Large intestine (tissue), 3 donors: Measurements from ENCODE around the gene ANKRD11. TPM values are rescaled to one million over a fixed set of nuclear protein-coding genes. Genes with fewer than 3 reads are reported as not detected.
"Not testable (repeated sequence)": the region's sequence is repeated elsewhere in the genome, so short reads cannot be mapped to it uniquely, and the experiment has no call there.

Experiments used
- DNase-seq, 2 donors: peaks; one replicate each; pipeline versions ENCODE4 v3.0.0 to v3.0.0-alpha.2; 2013
- H3K27ac ChIP-seq: one replicate; pipeline ENCODE4 v1.5.1; 2013; ENCODE audit warnings: low read length
- H3K27me3 ChIP-seq: 2 replicates; pipeline ENCODE4 v1.6.1; 2013; ENCODE audit warnings: low read length; ENCODE audit not compliant: control insufficient read depth, insufficient read depth
- H3K36me3 ChIP-seq: 2 replicates; pipeline ENCODE4 v1.6.1; 2013; ENCODE audit warnings: low read length; ENCODE audit not compliant: control insufficient read depth, insufficient read depth
- H3K4me1 ChIP-seq: one replicate; pipeline ENCODE4 v1.6.1; 2013; ENCODE audit warnings: low read length; ENCODE audit not compliant: control insufficient read depth, insufficient read depth
- H3K4me3 ChIP-seq: one replicate; pipeline ENCODE4 v1.5.1; 2013; ENCODE audit warnings: low read length
- H3K9me3 ChIP-seq: one replicate; pipeline ENCODE4 v1.6.1; 2013; ENCODE audit warnings: mild to moderate bottlenecking, low read depth, low read length, moderate library complexity; ENCODE audit not compliant: control insufficient read depth
- WGBS: methylation state at CpG from one replicate; pipeline ENCODE4 v1.1.5; 2013; ENCODE audit warnings: low lambda C conversion rate; ENCODE audit not compliant: insufficient coverage; 5-methylcytosine and 5-hydroxymethylcytosine counted together
- polyA plus RNA-seq: library from polyadenylated mRNA; unstranded; fragments of 120-200 nt; gene quantifications from one replicate; pipeline ENCODE4 v1.2.1, GENCODE V29; 2013

ANKRD11 gene
- polyA plus RNA-seq, 1 donor, result 83.9 TPM

DNA sequence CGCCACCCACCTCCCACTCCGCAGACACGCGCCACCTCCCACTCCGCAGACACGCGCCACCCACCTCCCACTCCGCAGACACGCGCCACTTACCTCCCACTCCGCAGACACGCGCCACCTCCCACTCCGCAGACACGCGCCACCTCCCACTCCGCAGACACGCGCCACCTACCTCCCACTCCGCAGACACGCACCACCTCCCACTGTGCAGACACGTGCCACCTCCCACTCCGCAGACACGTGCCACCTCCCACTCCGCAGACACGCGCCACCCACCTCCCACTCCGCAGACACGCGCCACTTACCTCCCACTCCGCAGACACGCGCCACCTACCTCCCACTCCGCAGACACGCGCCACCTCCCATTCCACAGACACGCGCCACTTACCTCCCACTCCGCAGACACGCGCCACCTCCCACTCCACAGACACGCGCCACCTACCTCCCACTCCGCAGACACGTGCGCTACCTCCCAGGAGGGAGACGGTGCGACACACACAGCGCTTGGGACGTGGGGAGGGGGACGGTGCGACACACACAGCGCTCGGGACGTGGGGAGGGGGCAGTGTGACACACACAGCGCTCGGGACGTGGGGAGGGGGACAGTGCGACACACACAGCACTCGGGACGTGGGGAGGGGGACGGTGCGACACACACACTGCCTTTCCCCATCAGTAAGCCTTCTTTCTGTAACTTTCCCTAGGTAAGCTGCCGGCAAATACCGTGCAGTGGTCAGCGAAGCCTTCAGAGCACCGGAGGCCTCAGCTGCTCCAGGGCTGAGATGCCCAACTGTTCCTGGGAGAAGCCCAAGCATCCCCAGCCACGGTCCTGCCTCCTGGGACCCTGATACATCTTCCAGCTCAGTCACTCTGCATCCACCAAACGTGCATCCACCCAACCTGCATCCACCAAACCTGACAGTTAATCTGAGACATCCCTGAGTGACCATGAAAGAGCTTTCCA, 183.6 kb downstream of the ANKRD11 start:
- DNase-seq, H3K9me3 ChIP-seq, H3K27me3 ChIP-seq, H3K4me3 ChIP-seq, H3K4me1 ChIP-seq, H3K27ac ChIP-seq: not testable (repeated sequence)
- WGBS, result no CpG with 5 or more reads among the region's 69 CpGs
- H3K36me3 ChIP-seq, result peaks cover 46% of the 10 kb centered on the region

DNA sequence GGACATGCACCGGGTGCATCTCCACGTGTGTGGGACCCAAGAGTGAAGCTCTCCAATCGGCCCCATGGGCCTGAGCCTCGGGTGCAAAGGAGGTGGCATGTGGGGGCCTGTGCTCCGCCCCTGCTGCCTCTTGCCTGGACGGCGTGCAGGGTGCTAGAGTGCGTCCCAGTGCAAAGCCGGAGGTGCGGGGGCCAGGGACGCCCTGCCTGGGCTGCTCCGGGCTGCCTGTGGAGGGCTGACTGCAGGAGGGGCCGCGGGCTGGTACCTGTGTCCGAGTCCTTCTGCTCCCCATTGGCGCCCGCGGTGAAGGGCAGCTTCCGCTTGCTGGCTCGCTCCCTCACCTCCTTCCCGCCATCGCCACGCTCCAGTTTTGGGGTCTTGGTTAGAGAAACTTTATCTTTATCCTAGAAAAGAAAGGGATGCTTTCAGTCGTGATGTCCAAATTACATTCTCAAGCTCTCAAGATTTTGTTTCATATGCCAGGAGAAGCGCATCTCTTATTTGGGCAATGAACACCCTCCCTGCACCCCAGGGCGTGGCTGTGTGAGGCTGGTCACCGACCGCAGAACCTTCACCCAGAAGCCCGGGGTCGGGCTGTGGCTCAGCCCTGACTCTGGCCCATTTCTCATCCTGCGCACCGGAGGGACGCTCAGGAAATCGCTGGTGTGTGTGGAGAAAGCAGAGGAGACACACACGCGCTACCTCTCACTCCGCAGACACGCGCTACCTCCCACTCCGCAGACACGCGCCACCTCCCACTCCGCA, 185.2 kb downstream of the ANKRD11 start:
- no CpG with 5 or more reads among the region's 43 CpGs for WGBS
- Histone ChIP-seq H3K9me3 (no peaks in the 10 kb centered on the region), H3K4me1 (no peaks in the 10 kb centered on the region), H3K27me3 (no peaks in the 10 kb centered on the region), H3K36me3 (peaks cover 49% of the 10 kb centered on the region), H3K27ac (no peak overlapping the region), H3K4me3 (no peak overlapping the region)
- no peak for DNase-seq

DNA sequence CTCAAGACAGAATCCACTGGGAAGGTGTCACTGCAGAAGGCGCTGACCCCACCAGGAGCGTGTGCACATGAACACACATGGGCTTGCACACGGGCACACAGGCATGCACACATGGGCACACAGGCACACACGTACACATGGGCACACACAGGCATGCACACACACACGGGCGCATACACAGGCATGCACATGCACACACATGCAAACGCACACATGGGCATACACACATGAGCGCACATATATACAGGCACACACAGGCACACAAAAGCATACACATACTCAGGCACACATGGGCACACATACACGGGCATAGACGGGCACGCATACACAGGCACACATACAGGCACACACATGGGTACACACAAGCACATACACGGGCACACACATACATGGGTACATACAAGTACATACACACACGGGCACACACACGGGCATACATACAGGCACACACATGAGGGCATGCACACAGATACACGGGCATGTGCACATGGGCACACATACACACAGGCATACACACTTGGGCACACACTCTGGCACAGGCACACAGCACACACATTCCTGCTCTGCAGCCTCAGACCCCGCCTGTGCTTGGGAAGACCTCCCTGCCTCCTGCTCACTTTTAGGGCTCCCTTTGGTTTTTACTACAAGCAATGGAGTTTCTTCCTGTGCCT, 186.0 kb downstream of the ANKRD11 start:
- Histone ChIP-seq H3K27me3 (no peaks in the 10 kb centered on the region), H3K4me3 (no peak overlapping the region), H3K4me1 (no peaks in the 10 kb centered on the region), H3K36me3 (peaks cover 44% of the 10 kb centered on the region), H3K27ac (no peak overlapping the region), H3K9me3 (no peaks in the 10 kb centered on the region)
- WGBS, result no CpG with 5 or more reads among the region's 16 CpGs
- no peak for DNase-seq

DNA sequence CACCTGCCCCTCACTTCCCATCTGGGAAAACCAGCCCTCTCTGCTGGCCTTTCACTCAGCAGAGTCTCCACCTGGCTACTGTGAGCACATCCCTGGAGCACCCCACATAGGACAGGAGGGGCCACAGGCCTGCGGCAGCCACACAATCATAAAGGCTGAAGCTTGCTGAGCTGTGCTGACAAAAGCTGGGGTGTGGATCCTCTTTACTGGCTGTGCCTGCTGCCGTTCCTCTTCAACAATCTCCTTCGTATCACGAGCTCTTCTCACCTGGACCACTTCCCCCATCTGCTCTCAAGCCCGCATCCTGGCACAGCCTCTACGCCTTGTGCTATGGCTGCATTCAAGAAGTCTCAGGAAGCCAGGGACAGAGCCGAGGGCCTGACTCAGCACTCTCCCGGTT, 186.7 kb downstream of the ANKRD11 start:
- no peak overlapping the region for H3K4me3 ChIP-seq
- H3K9me3 ChIP-seq, result no peaks in the 10 kb centered on the region
- no peaks in the 10 kb centered on the region for H3K4me1 ChIP-seq
- no peak for DNase-seq
- no peak overlapping the region for H3K27ac ChIP-seq
- no CpG with 5 or more reads among the region's 8 CpGs for WGBS
- peaks cover 48% of the 10 kb centered on the region for H3K36me3 ChIP-seq
- H3K27me3 ChIP-seq, result no peaks in the 10 kb centered on the region

DNA sequence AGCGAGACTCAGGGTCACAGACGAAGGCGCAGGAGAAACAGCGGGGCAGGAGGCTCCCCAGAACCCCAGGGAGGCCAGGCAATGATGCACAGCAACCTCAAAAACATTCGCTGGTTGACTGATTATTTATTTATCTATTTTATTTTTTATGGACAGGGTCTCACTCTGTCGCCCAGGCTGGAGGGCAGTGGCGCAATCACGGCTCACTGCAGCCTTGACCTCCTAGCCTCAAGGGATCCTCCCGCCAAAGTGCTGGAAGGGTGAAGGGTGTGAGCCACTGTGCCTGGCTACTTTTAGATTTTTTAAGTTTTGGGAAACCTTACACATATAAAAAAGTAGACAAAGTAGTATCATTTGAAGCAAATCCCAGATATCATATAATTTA, 189.4 kb downstream of the ANKRD11 start:
- peaks cover 2% of the 10 kb centered on the region for H3K4me1 ChIP-seq
- WGBS, result 50% methylated on average over 2 of the region's 9 CpGs
- H3K27me3 ChIP-seq, result no peaks in the 10 kb centered on the region
- no peak for DNase-seq
- no peak overlapping the region for H3K4me3 ChIP-seq
- H3K9me3 ChIP-seq, result no peaks in the 10 kb centered on the region
- H3K36me3 ChIP-seq, result peaks cover 53% of the 10 kb centered on the region
- no peak overlapping the region for H3K27ac ChIP-seq

DNA sequence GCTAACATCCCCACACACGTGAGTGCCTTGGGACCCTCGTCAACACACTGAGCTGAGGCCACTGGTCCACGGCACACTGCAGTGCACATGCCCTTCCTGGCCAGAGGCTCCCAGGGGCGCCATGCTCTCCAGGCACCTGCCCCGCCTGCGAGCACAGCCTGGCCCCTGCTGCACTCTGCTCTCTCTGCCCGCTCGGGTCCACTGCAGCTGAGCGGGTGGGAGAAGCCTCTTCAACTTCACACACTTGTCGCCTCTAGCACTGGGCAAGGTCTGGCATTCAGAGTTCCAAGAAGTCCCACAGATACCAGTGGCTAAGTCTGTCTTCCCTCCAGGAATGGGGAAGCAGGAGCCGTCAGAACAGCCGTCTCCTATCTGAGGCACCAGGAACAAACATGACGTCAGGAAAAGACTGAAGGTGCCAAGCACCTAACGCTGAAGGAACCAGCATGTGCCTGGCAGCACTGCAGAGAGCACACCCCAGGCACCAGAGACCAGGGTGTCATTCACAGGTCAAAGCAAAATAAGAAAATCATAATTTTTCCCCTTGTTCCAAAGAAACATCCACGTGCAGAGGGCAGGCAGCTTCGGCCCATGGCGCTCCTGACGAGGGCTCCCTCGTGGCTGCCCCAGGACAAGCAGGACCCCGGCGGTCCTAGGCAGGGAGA, 189.9 kb downstream of the ANKRD11 start:
- no peaks in the 10 kb centered on the region for H3K9me3 ChIP-seq
- no peak overlapping the region for H3K4me3 ChIP-seq
- no peak for DNase-seq
- peaks cover 2% of the 10 kb centered on the region for H3K4me1 ChIP-seq
- no peaks in the 10 kb centered on the region for H3K27me3 ChIP-seq
- H3K36me3 ChIP-seq, result peaks cover 53% of the 10 kb centered on the region
- H3K27ac ChIP-seq, result no peak overlapping the region
- no CpG with 5 or more reads among the region's 21 CpGs for WGBS

DNA sequence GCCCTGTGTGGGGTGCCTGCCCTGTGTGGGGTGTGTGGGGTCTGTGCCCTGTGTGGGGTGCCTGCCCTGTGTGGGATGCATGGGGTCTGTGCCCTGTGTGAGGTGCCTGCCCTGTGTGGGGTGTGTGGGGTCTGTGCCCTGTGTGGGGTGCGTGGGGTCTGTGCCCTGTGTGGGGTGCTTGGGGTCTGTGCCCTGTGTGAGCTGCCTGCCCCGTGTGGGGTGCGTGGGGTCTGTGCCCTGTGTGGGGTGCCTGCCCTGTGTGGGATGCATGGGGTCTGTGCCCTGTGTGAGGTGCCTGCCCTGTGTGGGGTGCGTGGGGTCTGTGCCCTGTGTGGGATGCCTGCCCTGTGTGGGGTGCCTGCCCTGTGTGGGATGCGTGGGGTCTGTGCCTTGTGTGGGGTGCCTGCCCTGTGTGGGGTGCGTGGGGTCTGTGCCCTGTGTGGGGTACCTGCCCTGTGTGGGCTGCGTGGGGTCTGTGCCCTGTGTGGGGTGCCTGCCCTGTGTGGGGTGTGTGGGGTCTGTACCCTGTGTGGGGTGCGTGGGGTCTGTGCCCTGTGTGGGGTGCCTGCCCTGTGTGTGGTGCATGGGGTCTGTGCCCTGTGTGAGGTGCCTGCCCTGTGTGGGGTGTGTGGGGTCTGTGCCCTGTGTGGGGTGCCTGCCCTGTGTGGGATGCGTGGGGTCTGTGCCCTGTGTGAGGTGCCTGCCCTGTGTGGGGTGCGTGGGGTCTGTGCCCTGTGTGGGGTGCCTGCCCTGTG, 190.8 kb downstream of the ANKRD11 start:
- not testable (repeated sequence) for H3K4me1 ChIP-seq, H3K4me3 ChIP-seq, H3K27ac ChIP-seq, H3K9me3 ChIP-seq, DNase-seq, H3K27me3 ChIP-seq
- no CpG with 5 or more reads among the region's 10 CpGs for WGBS
- peaks cover 45% of the 10 kb centered on the region for H3K36me3 ChIP-seq

DNA sequence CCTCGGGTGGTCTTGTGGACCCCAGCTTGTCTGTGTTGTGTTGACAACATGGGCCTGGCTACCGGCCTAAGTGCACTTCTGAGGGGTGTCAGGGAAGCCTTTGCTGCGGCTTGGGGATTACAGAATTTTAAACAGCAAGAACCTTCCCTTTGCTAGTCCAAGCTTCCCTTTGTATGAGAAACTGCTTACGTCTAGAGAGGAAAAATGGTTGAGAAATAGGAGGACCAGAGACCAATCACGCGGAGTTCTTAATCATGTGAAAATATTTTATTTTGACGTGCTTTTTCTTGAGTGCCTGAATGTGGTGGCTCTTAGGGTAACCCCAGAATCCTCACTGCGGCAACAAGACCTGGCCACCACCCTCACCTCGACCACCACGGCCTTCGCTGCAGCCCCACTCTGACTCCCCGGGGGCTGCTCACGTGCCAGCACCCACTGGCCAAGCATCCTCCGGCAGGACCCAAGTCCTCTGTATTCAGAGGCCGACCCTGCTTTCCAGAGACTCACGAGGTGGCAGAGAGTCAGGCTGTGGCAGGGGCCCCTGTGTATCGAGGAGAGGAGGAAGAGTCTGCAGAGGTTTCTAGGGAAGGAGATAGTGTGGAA, 191.6 kb downstream of the ANKRD11 start:
- DNase-seq, result no peak
- Histone ChIP-seq H3K27ac (no peak overlapping the region), H3K4me1 (peaks cover 2% of the 10 kb centered on the region)

DNA sequence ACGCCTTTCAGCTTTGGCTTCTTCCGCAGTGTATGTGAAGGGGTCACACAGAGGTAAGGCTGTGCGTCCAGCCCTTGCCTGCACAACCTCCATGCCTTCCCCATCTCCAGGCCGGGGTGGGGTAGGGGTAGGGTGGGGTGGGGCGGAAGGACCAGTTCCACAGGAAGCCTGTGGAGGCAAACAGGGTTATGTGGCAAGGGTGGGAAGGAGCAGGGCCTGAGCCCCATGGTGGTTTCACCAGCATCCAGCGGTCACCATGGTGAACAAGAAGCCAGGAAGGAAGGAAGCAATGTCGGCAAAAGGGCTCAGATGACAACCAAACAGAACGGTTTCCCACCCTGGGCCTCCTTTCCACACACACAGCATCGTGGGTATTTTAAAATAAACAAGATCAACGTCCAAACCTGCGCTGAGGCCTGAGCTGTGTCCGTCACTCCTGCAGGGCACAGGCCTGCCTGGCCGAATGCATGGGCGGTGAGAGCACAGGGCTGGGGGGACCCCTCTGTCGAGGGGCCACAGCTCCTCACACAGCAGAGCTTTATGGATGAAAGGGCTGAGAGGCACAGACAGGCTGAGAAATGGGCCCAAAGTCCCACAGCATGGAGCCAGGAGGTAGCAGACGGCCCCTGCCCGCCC, 192.3 kb downstream of the ANKRD11 start:
- H3K9me3 ChIP-seq, result no peaks in the 10 kb centered on the region

More for the DNA sequence above, 191.6 kb downstream of the ANKRD11 start:
- Histone ChIP-seq H3K36me3 (peaks cover 39% of the 10 kb centered on the region), H3K4me3 (no peak overlapping the region), H3K27me3 (no peaks in the 10 kb centered on the region), H3K9me3 (no peaks in the 10 kb centered on the region)
- WGBS, result no CpG with 5 or more reads among the region's 17 CpGs

More for the DNA sequence above, 192.3 kb downstream of the ANKRD11 start:
- H3K36me3 ChIP-seq, result peaks cover 32% of the 10 kb centered on the region
- H3K27me3 ChIP-seq, result no peaks in the 10 kb centered on the region
- WGBS, result no CpG with 5 or more reads among the region's 17 CpGs
- H3K4me3 ChIP-seq, result no peak overlapping the region
- H3K4me1 ChIP-seq, result peaks cover 2% of the 10 kb centered on the region
- H3K27ac ChIP-seq, result no peak overlapping the region
- DNase-seq, result no peak
